Hepatocyte (in vitro differentiated cells): ENCODE results near the gene CEP164. TPM values are rescaled to one million over a fixed set of nuclear protein-coding genes. Genes with fewer than 3 reads are reported as not detected.

Experiments used
- DNase-seq: peaks from one replicate; pipeline ENCODE4 v3.0.0-alpha.2; 2016; ENCODE audit warnings: low spot score
- H2AFZ ChIP-seq: fragments of 200-600 bp; sonication (generic); 2 replicates; pipeline ENCODE4 v1.6.0; 2016; ENCODE audit warnings: antibody characterized with exemption, mild to moderate bottlenecking
- H3K27ac ChIP-seq: fragments of 200-600 bp; sonication (generic); 2 replicates; pipeline ENCODE4 v1.5.1; 2016; ENCODE audit warnings: mild to moderate bottlenecking
- H3K27me3 ChIP-seq: fragments of 200-600 bp; sonication (generic); 2 replicates; pipeline ENCODE4 v1.6.1; 2016
- H3K36me3 ChIP-seq: fragments of 200-600 bp; sonication (generic); replicated peaks from 2 replicates; pipeline ENCODE4 v1.5.1; 2016; ENCODE audit warnings: low read depth; ENCODE audit not compliant: insufficient read depth
- H3K4me1 ChIP-seq: fragments of 200-600 bp; sonication (generic); 2 replicates; pipeline ENCODE4 v1.5.1; 2016; ENCODE audit warnings: mild to moderate bottlenecking, moderate library complexity; ENCODE audit not compliant: insufficient read depth
- H3K4me2 ChIP-seq: fragments of 200-600 bp; sonication (generic); 2 replicates; pipeline ENCODE4 v1.6.0; 2016
- H3K4me3 ChIP-seq: fragments of 200-600 bp; sonication (generic); 2 replicates; pipeline ENCODE4 v1.5.1; 2016; ENCODE audit warnings: mild to moderate bottlenecking
- H3K79me2 ChIP-seq: fragments of 200-600 bp; sonication (generic); 2 replicates; pipeline ENCODE4 v1.6.0; 2017; ENCODE audit warnings: mild to moderate bottlenecking
- H3K9me2 ChIP-seq: fragments of 200-600 bp; sonication (generic); replicated peaks from 2 replicates; pipeline ENCODE4 v1.6.0; 2017; ENCODE audit warnings: mild to moderate bottlenecking; ENCODE audit not compliant: insufficient read depth
- H3K9me3 ChIP-seq: fragments of 200-600 bp; sonication (generic); 2 replicates; pipeline ENCODE4 v1.5.1; 2016; ENCODE audit warnings: low read depth, mild to moderate bottlenecking
- H4K20me1 ChIP-seq: fragments of 200-600 bp; sonication (generic); 2 replicates; pipeline ENCODE4 v1.6.0; 2016; ENCODE audit warnings: mild to moderate bottlenecking; ENCODE audit not compliant: insufficient read depth, poor library complexity, severe bottlenecking
- EZH2 ChIP-seq: fragments of 200-600 bp; sonication (generic); IDR thresholded peaks from 2 replicates; pipeline ENCODE4 v1.6.1; 2016; ENCODE audit warnings: antibody characterized with exemption, mild to moderate bottlenecking, borderline replicate concordance
- EZH2phosphoT487 ChIP-seq: fragments of 200-600 bp; sonication (generic); IDR thresholded peaks from one replicate; pipeline ENCODE4 v1.6.1; 2018; ENCODE audit warnings: antibody characterized with exemption, mild to moderate bottlenecking, low read depth, moderate library complexity; ENCODE audit not compliant: unreplicated experiment, severe bottlenecking
- WGBS: methylation state at CpG from one replicate; pipeline ENCODE4 v1.1.6; 2016; ENCODE audit warnings: low lambda C conversion rate; ENCODE audit errors: missing lambda C conversion rate; 5-methylcytosine and 5-hydroxymethylcytosine counted together
- polyA plus RNA-seq: library from polyadenylated mRNA; unstranded; fragments of >200 nt; fragmentation: Nextera tagmentation; extraction: Ambion mirVana; gene quantifications from 2 replicates; pipeline ENCODE4 v1.2.1, GENCODE V29; 2016
- total RNA-seq: library from RNA; depleted of rRNA; stranded (reverse); fragments of >200 nt; gene quantifications from 2 replicates; pipeline ENCODE4 v1.2.3, GENCODE V29; 2014
- TF ChIP-seq, protein P1 (sequence below): fragments of 200-600 bp; sonication (generic); IDR thresholded peaks from 2 replicates; pipeline ENCODE4 v1.5.1; 2016; ENCODE audit warnings: antibody characterized with exemption, mild to moderate bottlenecking; ENCODE audit not compliant: poor library complexity

Gene CEP164
- total and polyA plus RNA-seq, 2 experiments from 2014 or later, result 18.3 to 19.9 TPM

DNA sequence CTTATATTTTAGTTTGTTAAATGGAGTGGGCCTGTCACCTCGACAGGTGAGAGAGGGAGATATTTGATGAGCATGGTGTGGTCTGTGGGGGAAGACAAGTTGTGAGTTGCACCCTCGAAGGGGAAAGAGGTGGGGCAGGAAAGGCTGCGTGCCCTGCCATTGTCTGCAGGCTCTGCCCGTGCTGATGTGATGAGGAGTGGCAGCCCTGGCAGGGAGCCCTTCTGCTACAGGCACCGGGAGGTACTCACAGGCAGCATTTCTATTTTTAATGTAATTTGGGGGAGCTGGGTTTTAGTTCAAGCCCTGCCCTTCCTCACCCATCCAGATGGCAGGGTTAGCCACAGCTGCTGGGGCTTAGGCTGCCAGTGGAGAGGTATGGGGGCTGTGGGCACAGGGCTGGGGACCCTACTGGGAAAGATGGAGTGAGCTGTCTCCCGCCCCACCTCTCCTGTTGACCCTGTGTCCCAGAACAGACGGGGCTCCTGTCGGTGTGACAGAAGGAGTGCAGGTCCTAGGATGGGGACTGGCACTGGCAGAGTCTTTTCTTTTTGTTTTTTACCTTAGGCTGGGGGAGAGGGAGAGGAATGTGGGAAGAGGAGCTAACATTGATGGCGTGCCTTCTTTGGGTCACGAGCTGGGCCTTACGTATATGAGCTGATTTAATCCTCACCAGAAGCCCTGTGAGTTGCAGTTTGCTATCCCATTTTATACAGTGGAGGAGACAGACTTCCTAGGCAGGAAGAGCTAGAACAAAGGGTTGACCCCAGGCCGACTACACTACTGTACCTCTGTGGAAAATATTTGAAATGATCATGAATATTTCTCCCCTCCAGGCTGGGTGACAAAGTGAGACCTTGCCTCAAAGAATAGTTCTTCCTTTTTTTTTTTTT, 51.6 kb downstream of the CEP164 start:
- H3K4me1 ChIP-seq, result no peaks in the 10 kb centered on the region
- H3K27ac ChIP-seq, result no peak overlapping the region
- no peaks in the 10 kb centered on the region for H3K79me2 ChIP-seq
- no peaks in the 10 kb centered on the region for H3K9me2 ChIP-seq
- no peaks in the 10 kb centered on the region for H3K27me3 ChIP-seq
- H4K20me1 ChIP-seq, result no peaks in the 10 kb centered on the region
- H2AFZ ChIP-seq, result no peak overlapping the region
- 86% methylated on average over 12 of the region's 12 CpGs for WGBS
- no peak for DNase-seq
- H3K36me3 ChIP-seq, result no peaks in the 10 kb centered on the region
- H3K4me3 ChIP-seq, result no peak overlapping the region
- TF ChIP-seq, protein P1, sequence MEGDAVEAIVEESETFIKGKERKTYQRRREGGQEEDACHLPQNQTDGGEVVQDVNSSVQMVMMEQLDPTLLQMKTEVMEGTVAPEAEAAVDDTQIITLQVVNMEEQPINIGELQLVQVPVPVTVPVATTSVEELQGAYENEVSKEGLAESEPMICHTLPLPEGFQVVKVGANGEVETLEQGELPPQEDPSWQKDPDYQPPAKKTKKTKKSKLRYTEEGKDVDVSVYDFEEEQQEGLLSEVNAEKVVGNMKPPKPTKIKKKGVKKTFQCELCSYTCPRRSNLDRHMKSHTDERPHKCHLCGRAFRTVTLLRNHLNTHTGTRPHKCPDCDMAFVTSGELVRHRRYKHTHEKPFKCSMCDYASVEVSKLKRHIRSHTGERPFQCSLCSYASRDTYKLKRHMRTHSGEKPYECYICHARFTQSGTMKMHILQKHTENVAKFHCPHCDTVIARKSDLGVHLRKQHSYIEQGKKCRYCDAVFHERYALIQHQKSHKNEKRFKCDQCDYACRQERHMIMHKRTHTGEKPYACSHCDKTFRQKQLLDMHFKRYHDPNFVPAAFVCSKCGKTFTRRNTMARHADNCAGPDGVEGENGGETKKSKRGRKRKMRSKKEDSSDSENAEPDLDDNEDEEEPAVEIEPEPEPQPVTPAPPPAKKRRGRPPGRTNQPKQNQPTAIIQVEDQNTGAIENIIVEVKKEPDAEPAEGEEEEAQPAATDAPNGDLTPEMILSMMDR, result no peak
- no peak for TF ChIP-seq EZH2phosphoT487
- TF ChIP-seq EZH2, result no peak
- no peak overlapping the region for H3K4me2 ChIP-seq
- no peaks in the 10 kb centered on the region for H3K9me3 ChIP-seq

DNA sequence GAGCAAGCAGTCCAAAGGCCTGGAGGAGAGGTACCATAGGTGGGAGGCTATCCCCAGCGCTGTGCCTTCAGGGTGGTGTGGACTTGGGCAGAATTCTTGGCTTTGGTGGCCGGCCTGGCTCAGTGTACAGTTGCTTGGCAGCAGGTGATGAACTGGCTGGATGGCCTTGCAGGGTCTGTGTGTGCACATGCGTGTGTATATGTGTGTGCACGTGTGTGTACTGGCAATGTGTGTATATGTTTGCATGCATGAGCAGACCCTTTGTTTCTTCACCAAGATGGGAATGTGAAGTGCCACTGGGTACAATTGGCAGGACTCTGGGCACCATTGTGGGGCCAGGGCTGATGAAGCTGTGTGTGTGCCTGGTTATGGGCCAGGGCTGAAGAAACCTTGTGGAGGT, 53.0 kb downstream of the CEP164 start:
- no peaks in the 10 kb centered on the region for H3K9me2 ChIP-seq
- no peaks in the 10 kb centered on the region for H3K4me1 ChIP-seq
- H2AFZ ChIP-seq, result no peak overlapping the region
- WGBS, result 93% methylated on average over 4 of the region's 4 CpGs
- H4K20me1 ChIP-seq, result no peaks in the 10 kb centered on the region
- H3K9me3 ChIP-seq, result no peaks in the 10 kb centered on the region
- H3K27ac ChIP-seq, result no peak overlapping the region
- TF ChIP-seq EZH2phosphoT487, result no peak
- no peak overlapping the region for H3K4me3 ChIP-seq
- no peak for DNase-seq
- H3K79me2 ChIP-seq, result no peaks in the 10 kb centered on the region
- H3K36me3 ChIP-seq, result no peaks in the 10 kb centered on the region
- no peak overlapping the region for H3K4me2 ChIP-seq
- no peaks in the 10 kb centered on the region for H3K27me3 ChIP-seq

DNA sequence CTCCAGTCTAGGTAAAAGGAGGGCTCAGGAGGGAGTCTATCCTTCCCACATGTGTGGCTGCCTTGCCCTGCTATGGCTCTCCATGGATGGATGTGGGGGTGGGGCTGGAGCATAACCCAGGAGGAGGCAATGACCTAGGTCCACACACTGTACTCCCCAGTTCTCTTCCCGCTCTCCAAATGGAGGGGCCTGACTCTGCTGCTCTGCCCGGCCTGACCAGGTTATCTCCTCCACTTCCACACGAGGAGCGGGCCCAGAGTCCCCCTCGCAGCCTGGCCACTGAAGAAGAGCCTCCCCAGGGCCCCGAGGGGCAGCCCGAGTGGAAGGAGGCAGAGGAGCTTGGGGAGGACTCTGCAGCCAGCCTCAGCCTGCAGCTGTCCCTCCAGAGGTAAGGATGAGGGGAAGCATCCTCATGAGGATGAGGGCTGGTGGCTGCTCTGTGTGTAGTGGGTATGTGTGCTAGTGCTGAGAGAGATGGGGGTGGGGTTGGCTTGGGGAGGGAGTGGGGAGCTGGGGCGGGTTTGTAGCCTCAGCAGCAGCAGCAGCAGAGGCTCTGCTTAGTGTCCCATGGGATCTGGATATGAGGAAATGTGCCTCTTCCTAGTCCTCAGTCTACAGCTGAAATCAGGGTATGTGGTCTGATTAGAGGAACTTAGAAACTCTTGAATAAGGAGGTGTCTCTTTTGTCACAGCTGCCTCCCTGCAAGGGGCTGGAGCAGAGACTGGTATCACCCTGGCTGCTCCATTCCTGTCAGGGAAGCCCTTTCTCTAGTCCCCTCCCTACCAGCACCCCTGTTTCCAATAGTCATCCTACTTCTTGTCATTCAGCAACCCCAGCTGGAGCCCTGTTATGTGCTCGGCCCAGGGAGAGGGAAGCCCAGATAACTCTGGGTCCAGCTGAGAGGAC, 54.1 kb downstream of the CEP164 start:
- H4K20me1 ChIP-seq, result no peaks in the 10 kb centered on the region
- no peaks in the 10 kb centered on the region for H3K9me3 ChIP-seq
- no peaks in the 10 kb centered on the region for H3K9me2 ChIP-seq
- H3K4me2 ChIP-seq, result no peak overlapping the region
- WGBS, result 97% methylated on average over 9 of the region's 9 CpGs
- no peak overlapping the region for H3K4me3 ChIP-seq
- no peaks in the 10 kb centered on the region for H3K36me3 ChIP-seq
- H3K79me2 ChIP-seq, result no peaks in the 10 kb centered on the region
- H3K27me3 ChIP-seq, result no peaks in the 10 kb centered on the region
- TF ChIP-seq, protein P1, result no peak
- no peak for TF ChIP-seq EZH2
- no peak for TF ChIP-seq EZH2phosphoT487
- DNase-seq, result no peak
- no peaks in the 10 kb centered on the region for H3K4me1 ChIP-seq
- no peak overlapping the region for H3K27ac ChIP-seq
- no peak overlapping the region for H2AFZ ChIP-seq

DNA sequence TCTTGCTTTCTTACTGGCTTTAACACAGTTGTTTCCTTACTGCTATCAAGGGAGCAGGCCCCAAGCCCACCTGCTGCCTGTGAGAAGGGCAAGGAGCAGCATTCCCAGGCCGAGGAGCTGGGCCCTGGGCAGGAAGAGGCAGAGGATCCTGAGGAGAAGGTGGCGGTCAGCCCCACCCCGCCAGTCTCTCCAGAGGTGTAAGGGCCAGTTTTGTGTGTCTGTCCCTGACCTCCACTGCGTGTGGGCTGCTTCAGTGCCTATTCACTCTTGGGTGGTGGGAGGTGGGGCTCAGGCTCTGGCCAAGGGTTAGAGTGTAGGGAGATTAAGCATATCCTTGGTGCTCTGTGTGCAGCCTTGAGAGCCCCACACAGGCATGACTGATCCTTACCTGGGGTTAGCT, 55.1 kb downstream of the CEP164 start:
- DNase-seq, result no peak
- no peak overlapping the region for H3K4me3 ChIP-seq
- TF ChIP-seq EZH2phosphoT487, result no peak
- no peaks in the 10 kb centered on the region for H3K36me3 ChIP-seq
- no peak overlapping the region for H3K27ac ChIP-seq
- H4K20me1 ChIP-seq, result no peaks in the 10 kb centered on the region
- no peaks in the 10 kb centered on the region for H3K9me2 ChIP-seq
- no peak overlapping the region for H2AFZ ChIP-seq
- no peaks in the 10 kb centered on the region for H3K27me3 ChIP-seq
- no peaks in the 10 kb centered on the region for H3K4me1 ChIP-seq
- H3K79me2 ChIP-seq, result no peaks in the 10 kb centered on the region
- 94% methylated on average over 4 of the region's 4 CpGs for WGBS
- no peaks in the 10 kb centered on the region for H3K9me3 ChIP-seq
- no peak overlapping the region for H3K4me2 ChIP-seq
